NCI-H446 (cell line): ENCODE measurements around the gene HTRA3.
A peak's percentile ranks its signal among the peaks of the same experiment; 100 is the strongest.

Source experiments
- DNase-seq, 2 experiments: peaks; one replicate each; lab custom pipeline; 2025; lab: John Stamatoyannopoulos, UW

HTRA3 gene

GRCh38 chr4:8247047-8247930, 22.3 kb upstream of the HTRA3 start:
- no peak for DNase-seq

DNA sequence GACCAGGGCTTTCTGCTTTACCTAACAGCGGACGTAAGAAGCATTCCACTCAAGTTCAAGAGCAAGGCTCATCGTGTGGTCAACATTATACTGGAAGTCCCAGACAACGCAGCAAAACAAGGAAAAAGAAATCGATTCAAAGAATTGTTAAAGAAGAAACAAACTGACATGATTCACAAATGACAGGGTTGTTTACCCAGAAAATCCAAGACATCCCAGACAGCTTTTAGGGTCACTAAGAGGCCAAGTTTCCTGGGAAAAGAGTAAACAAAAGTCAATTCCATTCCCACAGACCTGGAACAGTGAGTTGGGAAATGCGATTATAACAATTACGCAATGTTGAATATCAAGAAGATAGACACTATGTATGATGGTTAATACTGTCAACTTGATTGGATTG, 21.5 kb upstream of the HTRA3 start:
- DNase-seq = no peak

DNA sequence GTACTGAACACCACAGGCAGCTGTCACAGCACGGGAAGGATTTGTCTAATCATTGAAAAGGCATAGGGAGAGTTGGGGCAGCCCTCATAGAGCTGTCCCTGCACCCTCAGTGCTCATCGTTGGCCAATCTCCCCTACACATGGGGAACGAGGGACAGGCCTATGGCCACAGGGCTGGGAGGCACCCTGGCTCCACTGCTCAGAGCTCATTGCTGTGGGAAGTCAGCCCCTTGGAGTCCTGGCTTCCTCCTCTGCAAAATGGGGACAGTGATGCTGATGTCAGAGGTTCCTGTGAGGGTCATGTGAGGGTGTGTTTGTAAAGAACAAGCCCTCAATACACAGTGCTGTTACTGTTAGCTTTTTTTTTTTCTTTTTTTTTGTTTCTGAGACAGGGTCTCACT, 19.3 kb upstream of the HTRA3 start:
- no peak for DNase-seq

- no peak for DNase-seq
Measured at GRCh38 chr4:8250637-8251036, 18.9 kb upstream of the HTRA3 start.

- no peak for DNase-seq
Measured at GRCh38 chr4:8251110-8251883, 18.3 kb upstream of the HTRA3 start.

- no peak for DNase-seq
Measured at GRCh38 chr4:8252301-8253173, 17.0 kb upstream of the HTRA3 start.

DNA sequence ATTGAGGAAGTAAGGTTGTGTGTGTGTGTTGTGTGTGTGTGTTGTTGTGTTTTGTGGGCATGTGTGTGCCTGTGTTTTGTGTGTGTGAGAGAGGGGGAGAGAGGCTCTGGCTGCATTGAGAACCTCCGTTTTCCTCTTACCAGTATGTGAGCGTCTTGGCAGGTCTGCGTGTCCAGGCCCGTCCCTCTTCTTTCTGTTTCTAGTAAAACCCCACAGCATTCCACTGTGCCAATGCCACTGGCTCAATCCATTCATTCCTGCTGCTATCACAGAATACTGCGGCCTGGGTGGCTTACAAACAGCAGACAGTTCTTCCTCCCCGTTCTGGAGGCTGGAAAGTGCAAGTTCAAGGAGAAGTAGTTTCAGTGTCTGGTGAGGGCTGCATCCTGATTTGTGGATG, 15.5 kb upstream of the HTRA3 start:
- no peak for DNase-seq

DNA sequence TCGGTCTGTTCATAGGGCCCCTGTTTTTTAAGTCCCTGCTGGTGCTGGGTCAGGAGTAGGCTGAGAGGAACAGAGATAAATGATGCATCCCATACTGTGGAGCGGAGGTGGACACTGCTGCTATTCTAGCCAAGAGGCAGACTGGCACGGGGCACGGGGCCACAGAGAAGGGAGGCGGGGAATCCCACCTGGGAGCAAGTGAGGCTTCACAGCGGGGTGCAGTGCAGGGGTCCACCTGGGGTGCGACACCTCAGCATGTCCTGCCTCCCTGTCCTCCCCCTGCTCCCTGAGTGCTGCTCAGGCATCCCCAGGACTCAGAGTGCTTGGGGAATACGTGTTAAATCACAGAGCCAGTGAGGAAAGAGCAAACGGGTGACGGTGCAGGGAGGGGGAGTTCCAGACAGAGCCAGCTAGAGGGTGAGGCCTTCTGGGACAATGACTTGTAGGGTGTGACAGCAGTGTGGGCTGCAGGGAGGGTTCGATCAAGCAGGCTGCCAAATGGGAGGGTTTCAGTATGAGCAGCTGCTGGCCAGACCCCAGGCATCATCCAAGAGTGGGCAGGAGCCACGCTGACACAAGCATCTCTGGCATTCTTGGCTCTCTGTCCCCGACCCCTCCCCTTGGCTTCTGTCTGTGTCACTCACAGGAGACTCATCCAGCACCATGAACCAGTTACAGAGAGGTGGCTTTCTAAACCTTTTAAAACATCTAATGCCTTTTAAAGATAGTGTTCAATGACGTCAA, 13.7 kb upstream of the HTRA3 start:
- DNase-seq = peak; percentile 5 to 64

- DNase-seq = no peak
Measured at GRCh38 chr4:8257854-8258253, 11.7 kb upstream of the HTRA3 start.

GRCh38 chr4:8258552-8259212, 10.9 kb upstream of the HTRA3 start:
- no peak for DNase-seq

GRCh38 chr4:8259743-8260430, 9.7 kb upstream of the HTRA3 start:
- no peak for DNase-seq

DNA sequence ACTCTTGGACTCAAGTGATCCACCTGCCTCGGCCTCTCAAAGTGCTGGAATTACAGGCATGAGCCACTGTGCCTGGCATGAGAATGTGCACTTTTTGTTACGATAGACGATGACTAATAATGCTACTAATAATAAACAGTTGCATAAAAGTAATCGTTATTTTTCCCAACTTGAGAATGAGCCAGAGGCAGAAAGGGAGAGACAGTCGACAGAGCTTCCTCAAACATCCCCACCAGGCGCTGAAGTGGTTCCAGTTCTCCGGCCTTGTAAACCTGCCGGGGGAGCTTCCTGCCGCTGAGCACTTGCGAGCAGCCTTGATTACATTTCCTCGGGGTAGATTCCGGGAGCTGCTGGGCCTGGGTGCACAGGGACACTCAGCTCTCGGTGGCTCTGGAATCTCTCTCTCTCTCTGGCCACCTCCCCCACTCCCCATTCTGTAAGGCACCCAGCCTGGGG, 8.9 kb upstream of the HTRA3 start:
- DNase-seq = no peak

GRCh38 chr4:8261851-8262535, 7.6 kb upstream of the HTRA3 start:
- DNase-seq = no peak

- no peak for DNase-seq
Measured at GRCh38 chr4:8262637-8263322, 6.8 kb upstream of the HTRA3 start.

DNA sequence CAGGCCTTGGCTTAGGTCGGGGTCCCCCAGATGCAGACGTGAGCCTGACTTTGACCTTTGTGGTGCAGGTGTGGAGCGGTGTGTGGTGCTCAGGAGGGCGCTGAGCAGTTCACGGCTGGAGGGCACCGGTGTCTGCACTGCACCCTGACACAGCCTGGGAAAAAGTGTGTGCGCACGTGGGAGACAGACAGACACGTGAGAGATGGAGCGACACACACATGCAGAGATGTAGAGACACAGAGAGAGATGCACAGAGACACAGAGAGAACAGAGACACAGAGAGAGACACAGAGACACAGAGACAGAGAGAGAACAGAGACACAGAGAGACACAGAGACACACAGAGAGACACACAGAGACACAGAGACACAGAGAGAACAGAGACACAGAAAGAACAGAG, 6.2 kb upstream of the HTRA3 start:
- DNase-seq = no peak

GRCh38 chr4:8264106-8264505, 5.4 kb upstream of the HTRA3 start:
- no peak for DNase-seq

DNA sequence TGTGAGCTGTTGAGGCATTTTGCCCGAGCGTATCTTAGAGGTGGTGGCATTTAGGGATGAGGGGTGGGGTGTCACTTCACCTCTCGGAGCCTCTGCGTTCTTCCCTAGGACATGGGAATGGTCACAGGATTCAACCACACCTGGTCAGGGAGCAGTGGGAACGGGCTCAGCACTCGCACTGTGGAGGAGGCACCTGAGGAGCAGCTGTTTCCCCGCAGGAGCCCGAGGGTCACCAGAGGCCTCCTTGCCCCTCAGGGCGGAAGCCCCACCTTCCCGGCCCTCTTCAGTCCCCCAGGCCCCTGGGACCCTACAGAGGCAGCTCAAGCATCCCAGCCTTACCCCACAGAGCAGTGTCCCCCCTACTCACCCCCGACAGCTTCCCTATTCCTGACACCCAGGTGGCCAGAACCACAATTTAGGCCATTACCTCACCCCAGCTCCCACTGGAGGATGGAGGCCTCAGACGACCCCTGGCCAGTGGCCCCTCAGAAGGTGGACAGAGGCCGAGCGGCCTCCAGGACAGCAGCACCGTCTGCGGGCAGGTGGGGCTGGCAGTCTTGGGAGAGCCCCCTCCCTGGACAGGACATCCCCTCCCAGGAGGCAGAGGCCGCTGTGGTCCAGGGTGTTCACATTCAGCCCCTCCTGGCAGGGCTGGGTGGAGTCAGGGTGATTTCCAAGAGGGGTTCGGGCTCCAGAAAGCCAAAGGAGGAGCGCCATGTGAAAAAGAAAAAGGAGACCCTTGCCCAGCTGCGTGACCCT, 4.2 kb upstream of the HTRA3 start:
- DNase-seq = no peak

GRCh38 chr4:8266088-8266487, 3.5 kb upstream of the HTRA3 start:
- no peak for DNase-seq
